GM18507 (cell line): ENCODE results near the gene ANKFN1.
A peak's percentile ranks its signal among the peaks of the same experiment; 100 is the strongest.

Experiments used
- DNase-seq: peaks from one replicate; pipeline ENCODE4 v3.0.0; 2011; ENCODE audit warnings: low read depth; ENCODE audit not compliant: insufficient read length; ENCODE audit errors: extremely low spot score
- FAIRE-seq: peaks from 2 replicates; lab custom pipeline; 2011; peaks lifted over from hg19 to GRCh38; lab: Jason Lieb, UNC

ANKFN1 gene

GRCh38 chr17:56471696-56472095, 318.4 kb downstream of the ANKFN1 start:
- FAIRE-seq, result no peak

GRCh38 chr17:56475116-56475515, 321.8 kb downstream of the ANKFN1 start:
- DNase-seq (no peak), FAIRE-seq (no peak)

More at GRCh38 chr17:56471696-56472095, 318.4 kb downstream of the ANKFN1 start:
- no peak for DNase-seq

- FAIRE-seq (peak; percentile 65), DNase-seq (no peak)
Measured at GRCh38 chr17:56478836-56479447, 325.7 kb downstream of the ANKFN1 start.

- DNase-seq, result no peak
- no peak for FAIRE-seq
Measured at GRCh38 chr17:56480501-56480900, 327.2 kb downstream of the ANKFN1 start.

GRCh38 chr17:56481659-56482058, 328.4 kb downstream of the ANKFN1 start:
- DNase-seq (no peak), FAIRE-seq (no peak)

GRCh38 chr17:56482229-56482628, 329.0 kb downstream of the ANKFN1 start:
- DNase-seq, result no peak
- FAIRE-seq, result no peak

GRCh38 chr17:56486732-56487131, 333.5 kb downstream of the ANKFN1 start:
- FAIRE-seq (no peak), DNase-seq (no peak)

- no peak for DNase-seq
- no peak for FAIRE-seq
Measured at GRCh38 chr17:56488800-56489199, 335.5 kb downstream of the ANKFN1 start.

GRCh38 chr17:56489980-56490379, 336.7 kb downstream of the ANKFN1 start:
- FAIRE-seq, result no peak

GRCh38 chr17:56495556-56495955, 342.3 kb downstream of the ANKFN1 start:
- FAIRE-seq (no peak), DNase-seq (no peak)

More at GRCh38 chr17:56489980-56490379, 336.7 kb downstream of the ANKFN1 start:
- no peak for DNase-seq

- FAIRE-seq (no peak), DNase-seq (no peak)
Measured at GRCh38 chr17:56497132-56497531, 343.9 kb downstream of the ANKFN1 start.

GRCh38 chr17:56499799-56500388, 346.6 kb downstream of the ANKFN1 start:
- FAIRE-seq (no peak), DNase-seq (no peak)

- no peak for FAIRE-seq
- DNase-seq, result no peak
Measured at GRCh38 chr17:56502120-56502654, 348.9 kb downstream of the ANKFN1 start.

GRCh38 chr17:56505154-56505756, 352.0 kb downstream of the ANKFN1 start:
- no peak for FAIRE-seq

GRCh38 chr17:56506349-56506748, 353.1 kb downstream of the ANKFN1 start:
- no peak for FAIRE-seq

More at GRCh38 chr17:56505154-56505756, 352.0 kb downstream of the ANKFN1 start:
- DNase-seq, result no peak

GRCh38 chr17:56510554-56511342, 357.5 kb downstream of the ANKFN1 start:
- DNase-seq (no peak), FAIRE-seq (no peak)

More at GRCh38 chr17:56506349-56506748, 353.1 kb downstream of the ANKFN1 start:
- no peak for DNase-seq

GRCh38 chr17:56514264-56514663, 361.0 kb downstream of the ANKFN1 start:
- no peak for DNase-seq
- FAIRE-seq, result no peak

GRCh38 chr17:56514899-56515298, 361.6 kb downstream of the ANKFN1 start:
- DNase-seq (no peak), FAIRE-seq (no peak)

GRCh38 chr17:56521414-56522141, 368.3 kb downstream of the ANKFN1 start:
- DNase-seq, result no peak
- no peak for FAIRE-seq
